COLO829 (cell line): ENCODE data around the gene ZNF473.
"Not testable (repeated sequence)": the region's sequence is repeated elsewhere in the genome, so short reads cannot be mapped to it uniquely, and the experiment has no call there.

Source experiments
- DNase-seq: peaks from one replicate; pipeline ENCODE4 v3.0.0; 2012; ENCODE audit warnings: low spot score

Gene ZNF473

DNA sequence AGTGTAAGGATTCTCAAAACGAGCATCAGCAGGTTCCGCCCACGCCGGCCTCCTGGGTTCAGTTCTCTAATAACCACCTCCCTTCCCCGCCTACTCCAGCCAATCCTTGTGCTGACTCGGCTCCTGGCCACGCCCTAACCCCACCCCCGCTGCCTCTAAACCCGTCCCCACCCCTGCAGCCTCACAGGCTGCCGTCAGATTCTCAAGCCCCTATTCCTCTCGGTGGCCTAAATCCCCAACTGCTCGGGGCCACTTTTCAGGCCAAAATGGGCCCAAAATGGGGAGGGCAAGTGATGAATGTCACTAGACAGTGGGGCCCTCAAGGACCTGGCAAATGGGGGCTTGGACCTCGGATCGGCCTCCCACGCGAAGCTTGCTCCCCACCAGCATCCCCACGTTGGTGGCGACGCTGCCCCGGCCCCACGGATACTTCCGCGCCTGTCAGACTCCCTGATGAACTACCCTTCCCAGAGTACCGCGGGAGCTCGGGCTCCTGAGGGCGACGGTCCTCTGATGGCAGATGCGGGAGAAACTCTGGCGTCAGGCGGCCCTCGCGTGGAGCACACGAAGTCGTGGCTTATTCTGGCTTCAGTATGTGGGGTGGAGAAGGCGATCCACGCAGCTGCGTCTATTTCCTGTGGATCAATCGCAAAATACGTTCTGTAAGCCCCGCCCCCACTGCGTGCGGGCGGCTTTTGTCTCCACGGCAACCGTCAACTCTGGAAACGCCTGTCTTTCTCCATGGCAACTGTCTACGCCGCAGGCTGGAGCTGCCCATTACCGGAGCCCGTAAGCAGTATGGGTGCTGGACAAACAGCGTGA lies 24.8 kb downstream of the ZNF473 start:
- peak; percentile 82 for DNase-seq

DNA sequence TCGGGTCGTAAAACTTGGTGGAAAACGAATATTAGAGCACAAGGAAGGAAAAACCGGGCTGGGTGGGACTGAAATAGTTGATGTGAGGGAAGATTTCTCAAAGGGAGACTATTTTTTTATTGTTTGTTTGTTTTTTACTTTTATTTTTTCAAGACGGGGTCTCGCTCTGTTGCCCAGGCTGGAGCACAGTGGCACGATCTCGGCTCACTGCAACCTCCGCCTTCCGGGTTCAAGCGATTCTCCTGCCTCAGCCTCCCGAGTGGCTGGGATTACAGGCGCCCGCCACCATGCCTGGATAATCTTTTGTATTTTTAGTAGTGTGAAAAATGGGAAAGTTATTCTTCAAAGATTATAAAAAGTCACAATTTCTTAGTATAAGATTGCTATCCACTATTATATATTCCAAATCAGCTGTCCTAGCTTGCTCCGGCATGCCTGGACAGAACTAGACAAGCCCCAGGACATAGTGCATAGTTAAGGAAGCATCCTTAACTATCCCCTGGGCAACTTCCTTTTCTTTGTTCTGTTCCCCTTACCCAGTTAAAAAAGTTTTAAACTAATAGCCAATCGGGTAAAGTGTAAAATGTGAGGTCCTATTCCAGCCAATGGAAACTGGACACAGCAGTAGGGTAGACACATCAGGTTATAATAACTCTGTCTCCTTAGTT lies 25.6 kb downstream of the ZNF473 start:
- DNase-seq = not testable (repeated sequence)

DNA sequence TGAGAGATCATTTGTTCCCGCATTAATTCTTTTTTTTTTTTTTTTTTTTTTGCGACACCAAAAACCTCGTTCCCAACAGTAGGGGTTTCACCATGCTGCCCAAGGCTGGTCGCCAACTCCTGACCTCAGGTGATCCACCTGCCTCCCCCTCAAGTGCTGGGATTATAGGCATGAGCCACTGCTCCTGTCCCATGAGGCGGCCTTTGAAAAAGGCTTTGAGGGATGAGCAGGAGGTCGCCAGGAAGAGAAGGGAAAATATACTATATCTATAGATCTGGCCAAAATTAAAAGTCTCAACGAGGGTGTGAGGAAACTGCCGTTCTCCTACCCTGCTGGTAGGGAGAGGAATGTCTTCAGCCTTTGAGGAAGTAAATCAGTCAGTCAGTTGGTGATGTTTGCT lies 26.2 kb downstream of the ZNF473 start:
- no peak for DNase-seq

DNA sequence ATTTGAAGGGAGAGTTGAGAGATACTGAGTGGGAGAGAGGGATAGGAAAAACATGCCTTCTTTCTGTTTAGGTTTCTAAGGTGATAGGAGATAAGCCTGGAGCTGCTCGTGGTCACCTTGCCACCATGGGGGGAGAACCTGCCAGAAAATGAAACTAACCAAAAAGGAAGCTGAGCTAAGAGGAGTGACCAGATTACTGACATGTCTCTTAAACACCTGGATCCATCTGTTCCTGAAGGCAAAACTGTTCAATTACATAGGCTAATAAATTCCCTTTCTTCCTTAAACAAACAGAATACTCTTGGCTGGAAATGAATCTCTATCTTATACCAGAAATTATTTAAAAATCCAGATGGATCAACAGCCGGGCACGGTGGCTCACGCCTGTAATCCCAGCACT lies 27.3 kb downstream of the ZNF473 start:
- DNase-seq = no peak

DNA sequence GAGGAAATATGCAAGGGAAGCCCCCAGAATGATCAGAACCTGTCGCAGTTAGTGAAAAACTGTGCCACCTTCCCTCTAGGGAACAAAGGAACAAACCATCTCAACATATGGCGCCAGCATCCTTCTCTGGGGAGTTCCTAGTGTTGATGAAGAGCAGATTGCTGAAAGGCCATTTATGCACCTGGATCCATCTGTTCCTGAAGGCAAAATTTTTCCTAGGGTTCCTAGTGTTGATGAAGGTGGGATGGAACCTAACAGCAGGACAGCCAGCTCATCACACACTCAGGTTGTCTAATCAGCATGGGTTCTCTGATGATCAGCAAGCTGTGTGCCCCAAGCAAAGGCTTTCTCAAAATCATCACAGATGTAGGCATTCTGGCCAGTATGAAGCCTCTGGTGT lies 32.6 kb downstream of the ZNF473 start:
- no peak for DNase-seq

DNA sequence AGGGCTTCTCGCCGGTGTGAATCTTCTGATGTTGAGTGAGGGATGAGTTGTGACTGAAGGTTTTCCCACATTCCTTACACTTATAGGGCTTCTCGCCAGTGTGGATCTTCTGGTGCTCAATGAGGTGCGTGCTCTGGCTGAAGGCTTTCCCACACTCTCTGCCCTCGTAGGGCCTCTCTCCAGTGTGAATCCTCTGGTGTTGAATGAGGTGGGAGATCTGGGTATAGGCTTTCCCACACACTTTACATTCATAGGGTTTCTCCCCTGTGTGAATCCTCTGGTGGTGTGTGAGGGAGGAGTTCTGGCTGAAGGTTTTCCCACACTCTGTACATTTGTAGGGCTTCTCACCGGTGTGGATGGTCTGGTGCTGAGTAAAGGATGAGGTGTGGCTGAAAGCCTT lies 33.2 kb downstream of the ZNF473 start:
- no peak for DNase-seq

DNA sequence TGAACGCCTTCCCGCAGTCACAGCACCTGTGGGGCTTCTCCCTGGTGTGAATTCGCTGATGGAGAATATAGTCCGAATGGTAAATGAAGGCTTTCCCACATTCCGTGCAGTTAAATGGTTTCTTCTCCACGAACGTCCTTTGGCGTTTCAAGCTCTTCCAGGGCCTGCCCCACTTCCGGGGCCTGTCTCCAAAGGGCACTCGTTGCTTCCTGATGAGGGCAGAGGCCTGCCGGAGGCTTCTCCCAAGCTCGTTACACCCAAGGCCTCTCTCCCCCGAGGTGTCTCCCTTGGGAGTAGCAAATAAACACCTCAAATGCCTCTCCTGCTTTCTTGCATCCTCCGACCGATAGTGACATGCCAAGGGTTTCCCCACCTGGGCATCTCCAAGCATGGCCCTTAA lies 34.3 kb downstream of the ZNF473 start:
- DNase-seq = no peak

DNA sequence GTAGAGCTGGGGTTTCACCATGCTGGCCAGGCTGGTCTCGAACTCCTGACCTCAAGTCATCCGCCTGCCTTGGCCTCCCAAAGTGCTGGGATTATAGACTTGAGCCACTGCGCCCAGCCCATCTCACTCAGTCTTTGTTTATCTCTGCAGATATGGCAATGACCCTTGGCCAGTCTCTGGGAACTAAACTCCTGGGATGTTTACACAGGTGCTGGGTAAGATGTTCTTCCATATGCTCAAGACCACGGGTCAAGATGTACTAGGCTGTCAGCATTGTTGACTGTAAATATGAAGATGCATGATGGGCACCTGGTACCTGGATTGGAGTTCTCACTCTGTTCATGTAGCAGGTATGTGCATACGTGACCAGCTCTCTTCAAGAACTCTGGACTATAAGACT lies 35.8 kb downstream of the ZNF473 start:
- no peak for DNase-seq

DNA sequence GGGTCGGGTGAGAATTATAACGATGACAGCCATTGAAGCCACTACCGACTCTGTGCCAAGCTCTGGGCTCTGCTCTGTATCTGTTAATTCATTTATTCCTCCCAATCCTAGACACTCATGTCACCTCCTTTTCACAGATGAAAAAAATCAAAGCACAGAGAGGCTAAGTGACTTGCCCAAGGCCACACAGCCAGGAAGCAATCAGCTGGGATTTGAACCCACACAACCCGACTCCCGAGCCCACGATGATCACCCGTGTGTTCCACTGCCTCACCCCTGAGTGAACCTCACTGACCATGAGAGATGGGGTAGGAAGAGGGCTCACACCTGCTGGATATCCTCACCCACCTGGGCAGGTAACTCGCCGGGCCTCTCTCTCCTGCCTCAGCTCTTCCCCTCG lies 40.1 kb downstream of the ZNF473 start:
- DNase-seq = no peak

DNA sequence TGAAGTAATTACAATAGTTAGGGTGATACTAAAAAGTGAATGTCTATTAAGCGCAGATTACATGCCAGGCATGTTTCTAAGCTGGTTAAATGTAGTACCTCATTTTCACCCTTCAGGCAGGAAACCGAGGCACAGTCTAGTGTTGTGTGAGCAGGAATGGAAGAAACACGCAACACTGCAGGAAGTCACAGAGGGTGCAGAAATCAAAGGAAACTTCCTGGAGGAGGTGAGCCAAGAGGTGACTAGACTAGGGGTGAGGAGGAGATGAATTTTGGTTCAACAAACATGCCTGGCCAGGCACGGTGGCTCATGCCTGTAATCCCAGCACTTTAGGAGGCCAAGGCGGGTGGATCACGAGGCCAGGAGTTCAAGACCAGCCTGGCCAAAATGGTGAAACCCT lies 41.8 kb downstream of the ZNF473 start:
- DNase-seq = no peak

DNA sequence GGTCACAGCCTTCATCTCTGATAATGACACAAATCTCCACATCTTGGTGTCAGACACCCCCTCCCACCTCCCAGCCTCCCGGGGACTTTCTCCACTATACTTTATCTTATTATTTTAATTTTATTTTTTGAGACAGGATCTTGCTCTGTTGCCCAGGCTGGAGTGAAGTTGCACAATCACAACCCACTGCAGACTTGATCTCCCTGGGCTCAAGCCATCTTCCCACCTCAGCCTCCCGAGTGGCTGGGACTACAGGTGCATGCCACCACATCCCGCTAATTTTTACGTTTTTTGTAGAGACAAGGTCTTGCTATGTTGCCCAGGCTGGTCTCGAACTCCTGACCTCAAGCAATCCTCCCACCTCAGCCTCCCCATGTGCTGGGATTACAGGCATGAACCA lies 42.6 kb downstream of the ZNF473 start:
- DNase-seq = not testable (repeated sequence)

DNA sequence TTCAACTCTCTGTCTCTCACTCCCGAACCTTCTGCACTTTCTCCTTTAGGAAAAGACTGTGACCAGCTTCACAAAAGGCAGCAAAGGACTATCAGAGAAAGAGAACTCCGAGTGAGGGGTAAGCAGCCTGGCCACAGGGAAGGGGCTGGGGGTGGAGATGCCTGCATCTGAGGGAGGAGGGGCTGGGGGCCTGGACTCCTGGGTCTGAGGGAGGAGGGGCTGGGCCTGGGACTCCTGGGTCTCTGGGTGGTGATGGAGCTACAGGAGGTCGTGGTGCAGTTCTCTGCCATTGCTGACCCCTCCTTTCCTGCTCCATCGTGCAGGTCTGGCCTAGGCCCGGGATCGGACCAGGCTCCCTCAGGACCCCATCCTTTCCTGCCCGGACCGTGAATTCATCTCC lies 49.3 kb downstream of the ZNF473 start:
- DNase-seq = not testable (repeated sequence)

DNA sequence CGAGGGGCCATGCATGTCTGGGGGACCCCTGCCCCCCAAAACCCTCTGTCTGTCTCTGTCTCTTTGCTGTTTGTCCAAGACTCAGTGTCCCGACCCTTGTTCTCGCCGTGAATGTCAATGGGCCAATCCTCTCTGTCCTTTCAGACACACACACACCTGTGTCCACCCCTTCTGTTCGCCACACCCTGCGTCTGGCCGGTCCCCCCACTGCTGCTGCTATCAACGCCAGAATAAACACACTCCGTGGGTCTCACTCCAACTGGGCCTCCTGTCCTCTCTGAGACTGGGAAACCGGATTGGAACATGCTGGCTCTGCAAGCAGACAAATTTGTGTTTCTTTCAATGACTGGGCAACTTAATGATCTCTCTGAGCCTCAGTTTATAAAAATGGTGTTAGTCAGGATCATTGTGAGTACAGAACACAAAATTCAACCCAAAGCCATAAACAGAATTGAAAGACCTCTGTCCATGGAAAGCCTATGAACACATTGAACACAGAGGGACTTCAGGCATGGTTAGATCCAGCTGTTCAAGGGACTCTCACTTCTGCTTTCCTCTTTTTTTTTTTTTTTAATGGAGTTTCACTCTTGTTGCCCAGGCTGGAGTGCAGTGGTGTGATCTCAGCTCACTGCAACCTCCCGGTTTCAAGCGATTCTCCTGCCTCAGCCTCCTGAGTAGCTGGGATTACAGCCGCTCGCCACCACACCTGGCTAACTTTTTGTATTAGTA lies 50.0 kb downstream of the ZNF473 start:
- not testable (repeated sequence) for DNase-seq

DNA sequence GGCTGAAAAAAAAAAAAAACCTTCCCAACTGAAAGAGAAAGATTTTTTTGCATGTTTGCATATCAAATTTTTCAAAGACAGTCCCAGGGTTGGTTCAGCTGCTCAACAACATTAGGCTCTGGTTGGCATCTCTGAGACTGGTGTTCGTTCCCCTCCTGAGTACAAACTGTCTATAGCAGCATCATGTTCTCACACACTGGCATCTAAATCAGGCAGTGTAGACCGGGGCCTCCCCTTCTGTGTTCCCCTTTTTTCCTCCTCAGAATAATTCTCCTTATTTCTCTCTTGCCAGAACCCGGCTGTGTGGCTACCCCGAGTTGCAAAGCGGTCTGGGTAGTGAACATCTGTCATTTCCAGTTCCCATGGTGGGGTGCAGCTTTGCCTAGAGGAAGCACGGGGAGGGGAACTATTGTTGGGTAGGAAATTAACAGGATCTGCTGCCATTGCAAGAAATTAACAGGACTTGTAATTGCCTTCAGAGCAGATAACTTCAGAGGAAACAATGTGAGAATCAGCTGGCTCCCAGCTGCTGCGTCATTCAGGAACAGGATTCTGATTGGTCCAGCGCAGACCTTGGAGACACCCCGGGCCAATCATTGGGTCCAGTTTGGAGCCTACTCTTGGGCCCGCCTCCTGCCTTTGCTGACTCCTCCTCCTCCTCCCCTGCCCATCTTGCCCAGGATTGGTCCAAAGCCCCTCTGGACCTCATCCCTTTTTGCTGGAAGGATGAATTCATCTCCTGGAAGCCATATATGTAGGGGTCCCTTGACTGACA lies 51.0 kb downstream of the ZNF473 start:
- not testable (repeated sequence) for DNase-seq

DNA sequence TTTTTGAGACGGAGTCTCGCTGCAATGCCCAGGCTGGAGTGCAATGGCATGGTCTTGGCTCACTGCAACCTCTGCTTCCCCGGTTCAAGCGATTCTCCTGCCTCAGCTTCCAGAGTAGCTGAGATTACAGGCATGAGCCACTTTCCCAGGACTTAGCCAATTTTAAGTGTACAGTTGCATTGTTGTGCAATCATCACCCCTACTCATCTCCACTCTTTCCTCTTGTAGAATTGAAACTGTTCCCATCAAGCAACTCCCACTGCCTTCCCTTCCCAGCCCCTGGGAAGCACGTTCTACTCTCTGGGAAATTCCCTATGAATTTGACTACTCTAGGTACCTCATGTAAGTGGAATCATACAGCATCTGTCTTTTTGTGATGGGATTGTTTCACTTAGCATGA lies 53.2 kb downstream of the ZNF473 start:
- not testable (repeated sequence) for DNase-seq

DNA sequence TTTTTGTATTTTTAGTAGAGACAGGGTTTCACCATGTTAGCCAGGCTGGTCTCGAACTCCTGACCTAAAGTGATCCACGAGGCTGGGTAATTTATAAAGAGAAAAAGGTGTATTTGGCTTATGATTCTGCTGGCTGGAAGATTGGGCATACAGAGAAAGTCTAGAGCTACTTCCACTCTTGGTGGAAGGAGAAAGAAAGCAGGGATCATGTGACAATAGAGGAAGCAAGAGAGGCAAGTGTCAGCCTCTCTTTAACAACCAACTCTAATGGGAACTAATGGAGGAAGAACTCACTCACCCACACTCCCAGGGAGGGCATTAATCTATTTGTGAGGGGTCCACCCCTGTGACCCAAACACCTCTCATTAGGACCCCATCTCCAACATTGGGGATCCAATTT lies 58.6 kb downstream of the ZNF473 start:
- DNase-seq = not testable (repeated sequence)

DNA sequence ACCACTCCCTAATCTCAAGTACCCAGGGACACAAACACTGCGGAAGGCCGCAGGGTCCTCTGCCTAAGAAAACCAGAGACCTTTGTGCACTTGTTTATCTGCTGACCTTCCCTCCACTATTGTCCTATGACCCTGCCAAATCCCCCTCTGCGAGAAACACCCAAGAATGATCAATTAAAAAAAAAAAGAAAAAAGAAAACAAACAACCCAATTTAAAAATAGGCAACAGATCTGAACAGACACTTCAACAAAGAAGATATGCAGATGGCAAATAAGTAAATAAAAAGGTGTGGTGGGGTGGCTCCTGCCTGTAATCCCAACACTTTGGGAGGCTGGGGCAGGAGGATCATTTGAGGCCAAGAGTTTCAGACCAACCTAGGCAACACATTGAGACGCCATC lies 61.3 kb downstream of the ZNF473 start:
- not testable (repeated sequence) for DNase-seq

DNA sequence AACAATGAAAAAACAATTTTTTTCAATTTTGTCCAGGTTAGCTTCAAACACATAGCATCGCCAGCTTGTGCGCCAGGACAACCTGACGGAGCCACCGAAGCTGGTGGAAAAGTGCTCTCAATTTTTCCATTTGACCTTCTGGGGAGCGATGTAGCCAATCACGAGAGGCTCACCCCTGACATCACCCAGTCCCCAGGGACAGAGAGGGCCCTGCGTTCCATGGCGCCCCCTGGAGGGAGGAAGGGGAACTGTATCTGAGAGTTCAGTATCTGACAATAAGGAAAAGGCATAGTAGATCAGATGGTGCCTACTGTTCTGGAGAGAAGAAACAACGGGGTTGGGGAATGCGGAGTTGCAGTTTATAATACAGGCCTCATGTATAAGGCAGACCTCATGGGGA lies 64.9 kb downstream of the ZNF473 start:
- DNase-seq = not testable (repeated sequence)

DNA sequence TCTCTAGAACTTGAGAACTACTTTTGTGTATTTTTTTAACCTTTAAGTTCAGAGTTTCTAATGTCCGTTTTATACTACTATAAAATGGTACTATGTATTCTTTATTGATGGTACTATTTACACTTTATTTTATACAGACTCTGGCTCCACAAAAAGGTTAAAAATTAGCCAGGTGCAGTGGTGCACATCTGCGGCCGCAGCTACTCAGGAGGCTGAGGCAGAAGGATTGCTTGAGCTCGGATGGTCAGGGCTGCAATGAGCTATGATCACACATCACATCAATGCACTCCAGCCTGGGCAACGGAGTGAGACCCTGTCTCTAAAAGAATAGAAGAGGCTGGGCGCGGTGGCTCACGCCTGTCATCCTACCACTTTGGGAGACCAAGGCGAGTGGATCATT lies 66.0 kb downstream of the ZNF473 start:
- DNase-seq = not testable (repeated sequence)

DNA sequence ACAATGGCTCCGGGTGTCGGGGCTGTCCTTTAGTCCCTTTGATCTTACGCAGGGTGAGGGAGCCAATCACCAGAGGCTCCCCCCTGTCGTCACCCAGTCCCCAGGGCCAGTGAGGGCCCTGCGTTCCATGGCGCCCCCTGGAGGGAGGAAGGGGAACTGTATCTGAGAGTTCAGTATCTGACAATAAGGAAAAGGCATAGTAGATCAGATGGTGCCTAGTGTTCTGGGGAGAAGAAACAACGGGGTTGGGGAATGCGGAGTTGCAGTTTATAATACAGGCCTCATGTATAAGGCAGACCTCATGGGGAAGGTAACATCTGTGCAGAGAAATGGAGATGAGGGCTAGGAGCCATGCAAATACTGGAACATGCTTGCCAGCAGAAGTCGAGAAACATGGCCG lies 66.8 kb downstream of the ZNF473 start:
- not testable (repeated sequence) for DNase-seq

DNA sequence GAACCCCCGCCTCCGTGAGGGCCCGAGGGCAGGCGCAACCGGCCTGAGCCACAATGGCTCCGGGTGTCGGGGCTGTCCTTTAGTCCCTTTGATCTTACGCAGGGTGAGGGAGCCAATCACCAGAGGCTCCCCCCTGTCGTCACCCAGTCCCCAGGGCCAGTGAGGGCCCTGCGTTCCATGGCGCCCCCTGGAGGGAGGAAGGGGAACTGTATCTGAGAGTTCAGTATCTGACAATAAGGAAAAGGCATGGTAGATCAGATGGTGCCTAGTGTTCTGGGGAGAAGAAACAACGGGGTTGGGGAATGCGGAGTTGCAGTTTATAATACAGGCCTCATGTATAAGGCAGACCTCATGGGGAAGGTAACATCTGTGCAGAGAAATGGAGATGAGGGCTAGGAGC lies 72.1 kb downstream of the ZNF473 start:
- not testable (repeated sequence) for DNase-seq

DNA sequence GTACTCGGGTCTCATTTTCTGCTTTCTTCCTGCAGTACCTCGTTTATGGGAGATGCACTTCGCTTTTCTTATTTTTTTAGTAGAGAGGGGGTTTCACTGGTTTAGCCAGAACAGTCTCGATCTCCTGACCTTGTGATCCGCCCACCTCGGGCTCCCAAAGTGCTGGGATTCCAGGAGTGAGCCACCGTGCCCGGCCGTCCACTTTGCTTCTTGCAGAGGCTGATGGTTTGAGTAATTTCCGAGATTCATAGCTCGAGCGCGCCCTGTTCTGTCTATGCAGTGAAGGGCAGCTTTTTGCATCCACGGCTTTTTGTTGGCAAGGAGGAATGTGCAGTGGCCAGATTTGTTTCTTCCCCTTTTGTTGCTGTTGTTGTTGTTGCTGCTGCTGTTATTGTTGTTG lies 73.1 kb downstream of the ZNF473 start:
- DNase-seq = not testable (repeated sequence)
